NCI-H2196 (cell line): ENCODE results near the gene SCIN.
A peak's percentile ranks its signal among the peaks of the same experiment; 100 is the strongest.
"Not testable (repeated sequence)": the region's sequence is repeated elsewhere in the genome, so short reads cannot be mapped to it uniquely, and the experiment has no call there.

Experiments used
- DNase-seq: peaks from one replicate; lab custom pipeline; 2025; ENCODE audit not compliant: unreplicated experiment; lab: John Stamatoyannopoulos, UW

The SCIN gene

GRCh38 chr7:12646139-12646538, 75.6 kb downstream of the SCIN start:
- no peak for DNase-seq

- no peak for DNase-seq
These were observed 77.1 kb downstream of the SCIN start for GRCh38 chr7:12647364-12648219.

GRCh38 chr7:12648704-12649261, 78.3 kb downstream of the SCIN start:
- DNase-seq = no peak

GRCh38 chr7:12649348-12649747, 78.8 kb downstream of the SCIN start:
- no peak for DNase-seq

GRCh38 chr7:12650080-12650479, 79.6 kb downstream of the SCIN start:
- no peak for DNase-seq

- no peak for DNase-seq
These were observed 82.6 kb downstream of the SCIN start for GRCh38 chr7:12653110-12653509.

- no peak for DNase-seq
These were observed 83.0 kb downstream of the SCIN start for GRCh38 chr7:12653518-12653917.

GRCh38 chr7:12655161-12655560, 84.6 kb downstream of the SCIN start:
- no peak for DNase-seq

GRCh38 chr7:12660423-12660822, 89.9 kb downstream of the SCIN start:
- not testable (repeated sequence) for DNase-seq

- DNase-seq = not testable (repeated sequence)
These were observed 90.5 kb downstream of the SCIN start for GRCh38 chr7:12660986-12661385.

GRCh38 chr7:12661581-12661980, 91.1 kb downstream of the SCIN start:
- no peak for DNase-seq

- DNase-seq = no peak
These were observed 99.6 kb downstream of the SCIN start for GRCh38 chr7:12670000-12670729.

GRCh38 chr7:12670743-12671520, 100.4 kb downstream of the SCIN start:
- no peak for DNase-seq

GRCh38 chr7:12673436-12673835, 102.9 kb downstream of the SCIN start:
- DNase-seq = not testable (repeated sequence)

GRCh38 chr7:12674053-12674452, 103.5 kb downstream of the SCIN start:
- no peak for DNase-seq

- peak; percentile 7 for DNase-seq
These were observed 104.3 kb downstream of the SCIN start for GRCh38 chr7:12674861-12675260.

GRCh38 chr7:12683678-12684585, 113.4 kb downstream of the SCIN start:
- no peak for DNase-seq

GRCh38 chr7:12684733-12685132, 114.2 kb downstream of the SCIN start:
- no peak for DNase-seq

GRCh38 chr7:12685550-12685949, 115.0 kb downstream of the SCIN start:
- peak; percentile 13 for DNase-seq

- peak; percentile 94 for DNase-seq
These were observed 115.8 kb downstream of the SCIN start for GRCh38 chr7:12686234-12686890.
